Lower lobe of right lung (tissue), 2 donors: Measurements from ENCODE around the gene STXBP1. TPM values are rescaled to one million over a fixed set of nuclear protein-coding genes. Genes with fewer than 3 reads are reported as not detected.
A peak's percentile ranks its signal among the peaks of the same experiment; 100 is the strongest.

Experiments used
- ATAC-seq, 2 donors: fragments of 200-7000 bp; cut with Tn5 transposase; one replicate each; pipeline ENCODE4 v1.9.1; 2020 to 2022; ENCODE audit warnings: mild to moderate bottlenecking in 2 of 2, moderate library complexity in 2 of 2
- DNase-seq: peaks from one replicate; pipeline ENCODE4 v3.0.0-alpha.2; 2020
- H3K27ac ChIP-seq: fragments of 200-600 bp; one replicate; pipeline ENCODE4 v1.8.0; 2022
- H3K27me3 ChIP-seq: fragments of 200-600 bp; one replicate; pipeline ENCODE4 v1.8.0; 2022; ENCODE audit warnings: low read depth
- H3K36me3 ChIP-seq: fragments of 200-600 bp; one replicate; pipeline ENCODE4 v1.8.0; 2022; ENCODE audit warnings: mild to moderate bottlenecking
- H3K4me1 ChIP-seq: fragments of 200-600 bp; one replicate; pipeline ENCODE4 v1.8.0; 2022
- H3K4me3 ChIP-seq: fragments of 200-600 bp; one replicate; pipeline ENCODE4 v1.8.0; 2022; ENCODE audit warnings: mild to moderate bottlenecking
- H3K9me3 ChIP-seq: fragments of 200-600 bp; one replicate; pipeline ENCODE4 v1.8.0; 2022
- CTCF ChIP-seq: fragments of 200-600 bp; IDR thresholded peaks from one replicate; pipeline ENCODE4 v1.8.0; 2022; ENCODE audit warnings: antibody characterized with exemption, mild to moderate bottlenecking
- intact Hi-C: fragments of 100-400 bp; cut with DNase I; formaldehyde crosslinking; loops from one replicate; pipeline ENCODE4 v1.11.0; 2022
- total RNA-seq: library from RNA; stranded (reverse); fragmentation: NEBNext Ultra II Directional; extraction: Animal tissue kit (Norgen Biotek cat#: 25700); gene quantifications from one replicate; pipeline ENCODE4 v1.2.1, GENCODE V29; 2021
- donor health status: DM: no; HTN: yes; CAD: no; lungs with severe emphysema.

The STXBP1 gene
- total RNA-seq, 1 donor from 2014 or later: 88.6 TPM

- Histone ChIP-seq H3K36me3 (no peaks in the 10 kb centered on the region), H3K9me3 (no peaks in the 10 kb centered on the region), H3K4me3 (no peak overlapping the region), H3K27ac (no peak overlapping the region), H3K27me3 (no peaks in the 10 kb centered on the region), H3K4me1 (no peaks in the 10 kb centered on the region)
- DNase-seq (no peak), ATAC-seq (no peak)
- intact Hi-C loops: loop anchor here (10.0 kb wide), 1 partner anchor 135 kb away; the partner anchor contains the start of gene TOR2A
- TF ChIP-seq CTCF: no peak
These were observed 12.6 kb upstream of the STXBP1 start for GRCh38 chr9:127599550-127599891.

- H3K9me3 ChIP-seq: no peaks in the 10 kb centered on the region
- no peak overlapping the region for H3K27ac ChIP-seq
- intact Hi-C loops: no loop called here
- no peak for TF ChIP-seq CTCF
- H3K4me1 ChIP-seq: peaks cover 9% of the 10 kb centered on the region
- H3K27me3 ChIP-seq: no peaks in the 10 kb centered on the region
- DNase-seq (no peak), ATAC-seq (no peak)
- H3K36me3 ChIP-seq: no peaks in the 10 kb centered on the region
- H3K4me3 ChIP-seq: no peak overlapping the region
These were observed 8.9 kb upstream of the STXBP1 start for GRCh38 chr9:127603226-127603625.

GRCh38 chr9:127606043-127606442 lies 6.0 kb upstream of the STXBP1 start:
- H3K9me3 ChIP-seq: no peaks in the 10 kb centered on the region
- ATAC-seq: no peak
- peaks cover 16% of the 10 kb centered on the region for H3K4me1 ChIP-seq
- intact Hi-C loops: no loop called here
- H3K27ac ChIP-seq: no peak overlapping the region
- H3K4me3 ChIP-seq: no peak overlapping the region
- DNase-seq: no peak
- TF ChIP-seq CTCF: no peak
- no peaks in the 10 kb centered on the region for H3K36me3 ChIP-seq
- peaks cover 4% of the 10 kb centered on the region for H3K27me3 ChIP-seq

- ATAC-seq: peak; percentile 80 to 83
- intact Hi-C loops: no loop called here
- H3K4me1 ChIP-seq: peaks cover 21% of the 10 kb centered on the region
- H3K4me3 ChIP-seq: peak overlapping the region; percentile 58
- H3K27me3 ChIP-seq: peaks cover 5% of the 10 kb centered on the region
- peak; percentile 88 for DNase-seq
- no peaks in the 10 kb centered on the region for H3K36me3 ChIP-seq
- no peak for TF ChIP-seq CTCF
- H3K9me3 ChIP-seq: no peaks in the 10 kb centered on the region
- peak overlapping the region; percentile 59 for H3K27ac ChIP-seq
These were observed 3.7 kb upstream of the STXBP1 start for GRCh38 chr9:127608104-127608966.

- Histone ChIP-seq H3K9me3 (no peaks in the 10 kb centered on the region), H3K36me3 (no peaks in the 10 kb centered on the region), H3K4me3 (peak overlapping the region; percentile 93), H3K27ac (peak overlapping the region; percentile 53), H3K27me3 (peaks cover 7% of the 10 kb centered on the region), H3K4me1 (peaks cover 42% of the 10 kb centered on the region)
- TF ChIP-seq CTCF: no peak
- intact Hi-C loops: no loop called here
- DNase-seq (no peak), ATAC-seq (peak in 1 of 2 donors; percentile 8)
These were observed 526 bp upstream of the STXBP1 start for GRCh38 chr9:127611603-127611898.
